ENCODE results near the gene MGMT. TPM values are rescaled to one million over a fixed set of nuclear protein-coding genes. Genes with fewer than 3 reads are reported as not detected.

The MGMT gene
- total and polyA plus RNA-seq, 2 experiments from 2014 or later: 19.3 to 21.9 TPM

DNA sequence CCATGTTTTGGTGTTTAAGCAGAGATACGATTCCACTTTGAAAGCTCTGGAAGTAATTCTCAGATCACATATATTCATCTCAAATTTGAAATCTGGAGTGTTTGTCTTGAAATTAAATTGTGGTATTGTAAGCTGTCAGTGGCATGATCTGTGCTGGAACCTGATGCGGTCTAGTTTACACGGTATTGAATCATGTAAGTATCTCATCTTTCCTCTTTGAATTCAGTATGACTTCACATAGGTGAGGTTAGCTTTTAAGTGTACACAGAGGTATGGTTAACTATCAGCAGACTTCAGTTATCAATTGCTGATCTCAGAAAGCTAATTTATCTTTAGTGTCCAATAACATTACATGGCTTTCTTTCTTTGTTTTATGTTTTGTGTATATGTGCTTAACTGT is 155.2 kb downstream of the MGMT start:
- Histone ChIP-seq H2AFZ (no peak overlapping the region), H3K4me3 (no peak overlapping the region), H3K27me3 (ENCODE audit: insufficient read depth) (no peaks in the 10 kb centered on the region), H3K27ac (ENCODE audit: low read depth) (no peak overlapping the region), H3K9me2 (ENCODE audit: insufficient read depth) (no peaks in the 10 kb centered on the region), H3K4me1 (ENCODE audit: insufficient read depth) (peaks cover 5% of the 10 kb centered on the region; the same call in 1 of the 2 replicates), H3F3A (replicated peaks; ENCODE audit: low read depth) (no peaks in the 10 kb centered on the region), H4K20me1 (replicated peaks; ENCODE audit: insufficient read depth) (no peaks in the 10 kb centered on the region), H3K79me2 (replicated peaks; ENCODE audit: insufficient read depth) (0 out of 2 replicates have a peak, but pooled peaks cover 5% of the 10 kb centered on the region), H3K4me2 (no peak overlapping the region), H3K36me3 (ENCODE audit: insufficient read depth) (no peaks in the 10 kb centered on the region)
- no peak for ATAC-seq
- Mint-ChIP-seq H3K4me1 (peaks cover 21% of the 10 kb centered on the region), H3K9me3 (no peaks in the 10 kb centered on the region), H3K27ac (no peak overlapping the region), H3K4me3 (no peak overlapping the region), H3K36me3 (ENCODE audit: low read depth) (no peaks in the 10 kb centered on the region), H3K27me3 (ENCODE audit: insufficient read depth, low read depth, poor library complexity) (peaks cover 6% of the 10 kb centered on the region)
- no peak for TF ChIP-seq POLR2AphosphoS5 (IDR thresholded peaks at IDR 0.05; ENCODE audit: low read depth)
- TF ChIP-seq JUNB (IDR thresholded peaks at IDR 0.05; ENCODE audit: unreplicated experiment): no peak
- TF ChIP-seq EZH2 (IDR thresholded peaks at IDR 0.05; ENCODE audit: low read depth, unreplicated experiment): no peak
- TF ChIP-seq, protein P1, sequence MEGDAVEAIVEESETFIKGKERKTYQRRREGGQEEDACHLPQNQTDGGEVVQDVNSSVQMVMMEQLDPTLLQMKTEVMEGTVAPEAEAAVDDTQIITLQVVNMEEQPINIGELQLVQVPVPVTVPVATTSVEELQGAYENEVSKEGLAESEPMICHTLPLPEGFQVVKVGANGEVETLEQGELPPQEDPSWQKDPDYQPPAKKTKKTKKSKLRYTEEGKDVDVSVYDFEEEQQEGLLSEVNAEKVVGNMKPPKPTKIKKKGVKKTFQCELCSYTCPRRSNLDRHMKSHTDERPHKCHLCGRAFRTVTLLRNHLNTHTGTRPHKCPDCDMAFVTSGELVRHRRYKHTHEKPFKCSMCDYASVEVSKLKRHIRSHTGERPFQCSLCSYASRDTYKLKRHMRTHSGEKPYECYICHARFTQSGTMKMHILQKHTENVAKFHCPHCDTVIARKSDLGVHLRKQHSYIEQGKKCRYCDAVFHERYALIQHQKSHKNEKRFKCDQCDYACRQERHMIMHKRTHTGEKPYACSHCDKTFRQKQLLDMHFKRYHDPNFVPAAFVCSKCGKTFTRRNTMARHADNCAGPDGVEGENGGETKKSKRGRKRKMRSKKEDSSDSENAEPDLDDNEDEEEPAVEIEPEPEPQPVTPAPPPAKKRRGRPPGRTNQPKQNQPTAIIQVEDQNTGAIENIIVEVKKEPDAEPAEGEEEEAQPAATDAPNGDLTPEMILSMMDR (conservative IDR thresholded peaks at IDR 0.05; ENCODE audit: low read depth in 2 of 2): no peak
- no peak for TF ChIP-seq ZNF114 (CRISPR knock-in tag; IDR thresholded peaks at IDR 0.05)
- TF ChIP-seq, protein P2, sequence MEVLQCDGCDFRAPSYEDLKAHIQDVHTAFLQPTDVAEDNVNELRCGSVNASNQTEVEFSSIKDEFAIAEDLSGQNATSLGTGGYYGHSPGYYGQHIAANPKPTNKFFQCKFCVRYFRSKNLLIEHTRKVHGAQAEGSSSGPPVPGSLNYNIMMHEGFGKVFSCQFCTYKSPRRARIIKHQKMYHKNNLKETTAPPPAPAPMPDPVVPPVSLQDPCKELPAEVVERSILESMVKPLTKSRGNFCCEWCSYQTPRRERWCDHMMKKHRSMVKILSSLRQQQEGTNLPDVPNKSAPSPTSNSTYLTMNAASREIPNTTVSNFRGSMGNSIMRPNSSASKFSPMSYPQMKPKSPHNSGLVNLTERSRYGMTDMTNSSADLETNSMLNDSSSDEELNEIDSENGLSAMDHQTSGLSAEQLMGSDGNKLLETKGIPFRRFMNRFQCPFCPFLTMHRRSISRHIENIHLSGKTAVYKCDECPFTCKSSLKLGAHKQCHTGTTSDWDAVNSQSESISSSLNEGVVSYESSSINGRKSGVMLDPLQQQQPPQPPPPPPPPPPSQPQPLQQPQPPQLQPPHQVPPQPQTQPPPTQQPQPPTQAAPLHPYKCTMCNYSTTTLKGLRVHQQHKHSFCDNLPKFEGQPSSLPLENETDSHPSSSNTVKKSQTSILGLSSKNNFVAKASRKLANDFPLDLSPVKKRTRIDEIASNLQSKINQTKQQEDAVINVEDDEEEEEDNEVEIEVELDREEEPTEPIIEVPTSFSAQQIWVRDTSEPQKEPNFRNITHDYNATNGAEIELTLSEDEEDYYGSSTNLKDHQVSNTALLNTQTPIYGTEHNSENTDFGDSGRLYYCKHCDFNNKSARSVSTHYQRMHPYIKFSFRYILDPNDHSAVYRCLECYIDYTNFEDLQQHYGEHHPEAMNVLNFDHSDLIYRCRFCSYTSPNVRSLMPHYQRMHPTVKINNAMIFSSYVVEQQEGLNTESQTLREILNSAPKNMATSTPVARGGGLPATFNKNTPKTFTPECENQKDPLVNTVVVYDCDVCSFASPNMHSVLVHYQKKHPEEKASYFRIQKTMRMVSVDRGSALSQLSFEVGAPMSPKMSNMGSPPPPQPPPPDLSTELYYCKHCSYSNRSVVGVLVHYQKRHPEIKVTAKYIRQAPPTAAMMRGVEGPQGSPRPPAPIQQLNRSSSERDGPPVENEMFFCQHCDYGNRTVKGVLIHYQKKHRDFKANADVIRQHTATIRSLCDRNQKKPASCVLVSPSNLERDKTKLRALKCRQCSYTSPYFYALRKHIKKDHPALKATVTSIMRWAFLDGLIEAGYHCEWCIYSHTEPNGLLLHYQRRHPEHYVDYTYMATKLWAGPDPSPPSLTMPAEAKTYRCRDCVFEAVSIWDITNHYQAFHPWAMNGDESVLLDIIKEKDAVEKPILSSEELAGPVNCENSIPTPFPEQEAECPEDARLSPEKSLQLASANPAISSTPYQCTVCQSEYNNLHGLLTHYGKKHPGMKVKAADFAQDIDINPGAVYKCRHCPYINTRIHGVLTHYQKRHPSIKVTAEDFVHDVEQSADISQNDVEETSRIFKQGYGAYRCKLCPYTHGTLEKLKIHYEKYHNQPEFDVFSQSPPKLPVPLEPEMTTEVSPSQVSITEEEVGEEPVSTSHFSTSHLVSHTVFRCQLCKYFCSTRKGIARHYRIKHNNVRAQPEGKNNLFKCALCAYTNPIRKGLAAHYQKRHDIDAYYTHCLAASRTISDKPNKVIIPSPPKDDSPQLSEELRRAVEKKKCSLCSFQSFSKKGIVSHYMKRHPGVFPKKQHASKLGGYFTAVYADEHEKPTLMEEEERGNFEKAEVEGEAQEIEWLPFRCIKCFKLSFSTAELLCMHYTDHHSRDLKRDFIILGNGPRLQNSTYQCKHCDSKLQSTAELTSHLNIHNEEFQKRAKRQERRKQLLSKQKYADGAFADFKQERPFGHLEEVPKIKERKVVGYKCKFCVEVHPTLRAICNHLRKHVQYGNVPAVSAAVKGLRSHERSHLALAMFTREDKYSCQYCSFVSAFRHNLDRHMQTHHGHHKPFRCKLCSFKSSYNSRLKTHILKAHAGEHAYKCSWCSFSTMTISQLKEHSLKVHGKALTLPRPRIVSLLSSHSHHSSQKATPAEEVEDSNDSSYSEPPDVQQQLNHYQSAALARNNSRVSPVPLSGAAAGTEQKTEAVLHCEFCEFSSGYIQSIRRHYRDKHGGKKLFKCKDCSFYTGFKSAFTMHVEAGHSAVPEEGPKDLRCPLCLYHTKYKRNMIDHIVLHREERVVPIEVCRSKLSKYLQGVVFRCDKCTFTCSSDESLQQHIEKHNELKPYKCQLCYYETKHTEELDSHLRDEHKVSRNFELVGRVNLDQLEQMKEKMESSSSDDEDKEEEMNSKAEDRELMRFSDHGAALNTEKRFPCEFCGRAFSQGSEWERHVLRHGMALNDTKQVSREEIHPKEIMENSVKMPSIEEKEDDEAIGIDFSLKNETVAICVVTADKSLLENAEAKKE (CRISPR knock-in tag; IDR thresholded peaks at IDR 0.05): no peak
- no peak for TF ChIP-seq STAT1 (IDR thresholded peaks at IDR 0.05; ENCODE audit: unreplicated experiment)
- TF ChIP-seq EZH2phosphoT487 (IDR thresholded peaks at IDR 0.05; ENCODE audit: unreplicated experiment): no peak
- TF ChIP-seq, protein P3, sequence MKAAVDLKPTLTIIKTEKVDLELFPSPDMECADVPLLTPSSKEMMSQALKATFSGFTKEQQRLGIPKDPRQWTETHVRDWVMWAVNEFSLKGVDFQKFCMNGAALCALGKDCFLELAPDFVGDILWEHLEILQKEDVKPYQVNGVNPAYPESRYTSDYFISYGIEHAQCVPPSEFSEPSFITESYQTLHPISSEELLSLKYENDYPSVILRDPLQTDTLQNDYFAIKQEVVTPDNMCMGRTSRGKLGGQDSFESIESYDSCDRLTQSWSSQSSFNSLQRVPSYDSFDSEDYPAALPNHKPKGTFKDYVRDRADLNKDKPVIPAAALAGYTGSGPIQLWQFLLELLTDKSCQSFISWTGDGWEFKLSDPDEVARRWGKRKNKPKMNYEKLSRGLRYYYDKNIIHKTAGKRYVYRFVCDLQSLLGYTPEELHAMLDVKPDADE (IDR thresholded peaks at IDR 0.05): no peak
- TF ChIP-seq NANOG (IDR thresholded peaks at IDR 0.05; ENCODE audit: borderline replicate concordance): no peak
- TF ChIP-seq, protein P4, sequence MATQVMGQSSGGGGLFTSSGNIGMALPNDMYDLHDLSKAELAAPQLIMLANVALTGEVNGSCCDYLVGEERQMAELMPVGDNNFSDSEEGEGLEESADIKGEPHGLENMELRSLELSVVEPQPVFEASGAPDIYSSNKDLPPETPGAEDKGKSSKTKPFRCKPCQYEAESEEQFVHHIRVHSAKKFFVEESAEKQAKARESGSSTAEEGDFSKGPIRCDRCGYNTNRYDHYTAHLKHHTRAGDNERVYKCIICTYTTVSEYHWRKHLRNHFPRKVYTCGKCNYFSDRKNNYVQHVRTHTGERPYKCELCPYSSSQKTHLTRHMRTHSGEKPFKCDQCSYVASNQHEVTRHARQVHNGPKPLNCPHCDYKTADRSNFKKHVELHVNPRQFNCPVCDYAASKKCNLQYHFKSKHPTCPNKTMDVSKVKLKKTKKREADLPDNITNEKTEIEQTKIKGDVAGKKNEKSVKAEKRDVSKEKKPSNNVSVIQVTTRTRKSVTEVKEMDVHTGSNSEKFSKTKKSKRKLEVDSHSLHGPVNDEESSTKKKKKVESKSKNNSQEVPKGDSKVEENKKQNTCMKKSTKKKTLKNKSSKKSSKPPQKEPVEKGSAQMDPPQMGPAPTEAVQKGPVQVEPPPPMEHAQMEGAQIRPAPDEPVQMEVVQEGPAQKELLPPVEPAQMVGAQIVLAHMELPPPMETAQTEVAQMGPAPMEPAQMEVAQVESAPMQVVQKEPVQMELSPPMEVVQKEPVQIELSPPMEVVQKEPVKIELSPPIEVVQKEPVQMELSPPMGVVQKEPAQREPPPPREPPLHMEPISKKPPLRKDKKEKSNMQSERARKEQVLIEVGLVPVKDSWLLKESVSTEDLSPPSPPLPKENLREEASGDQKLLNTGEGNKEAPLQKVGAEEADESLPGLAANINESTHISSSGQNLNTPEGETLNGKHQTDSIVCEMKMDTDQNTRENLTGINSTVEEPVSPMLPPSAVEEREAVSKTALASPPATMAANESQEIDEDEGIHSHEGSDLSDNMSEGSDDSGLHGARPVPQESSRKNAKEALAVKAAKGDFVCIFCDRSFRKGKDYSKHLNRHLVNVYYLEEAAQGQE (IDR thresholded peaks at IDR 0.05; ENCODE audit: unreplicated experiment): no peak
- TF ChIP-seq CREB1 (CRISPR knock-in tag; IDR thresholded peaks at IDR 0.05; ENCODE audit: low read depth): no peak
- no peak for DNase-seq (ENCODE audit: low spot score)
